GM12864 (cell line): ENCODE data around the gene PPP1CC.

Experiments used
- DNase-seq: peaks from one replicate; pipeline ENCODE4 v3.0.0-alpha.2; 2011; ENCODE audit warnings: low read depth
- H3K4me3 ChIP-seq: 2 replicates; pipeline ENCODE4 v1.5.1; 2011; ENCODE audit warnings: mild to moderate bottlenecking, low read depth, low read length, control low read depth
- TF ChIP-seq, protein P1 (sequence below): IDR thresholded peaks from 2 replicates; pipeline ENCODE4 v1.5.1; 2011; ENCODE audit warnings: low read depth, mild to moderate bottlenecking, moderate library complexity, low read length, control low read depth, inconsistent platforms; ENCODE audit errors: missing control alignments

Gene PPP1CC

GRCh38 chr12:110689281-110690126 is 53.2 kb downstream of the PPP1CC start:
- DNase-seq, result no peak
- TF ChIP-seq, protein P1, sequence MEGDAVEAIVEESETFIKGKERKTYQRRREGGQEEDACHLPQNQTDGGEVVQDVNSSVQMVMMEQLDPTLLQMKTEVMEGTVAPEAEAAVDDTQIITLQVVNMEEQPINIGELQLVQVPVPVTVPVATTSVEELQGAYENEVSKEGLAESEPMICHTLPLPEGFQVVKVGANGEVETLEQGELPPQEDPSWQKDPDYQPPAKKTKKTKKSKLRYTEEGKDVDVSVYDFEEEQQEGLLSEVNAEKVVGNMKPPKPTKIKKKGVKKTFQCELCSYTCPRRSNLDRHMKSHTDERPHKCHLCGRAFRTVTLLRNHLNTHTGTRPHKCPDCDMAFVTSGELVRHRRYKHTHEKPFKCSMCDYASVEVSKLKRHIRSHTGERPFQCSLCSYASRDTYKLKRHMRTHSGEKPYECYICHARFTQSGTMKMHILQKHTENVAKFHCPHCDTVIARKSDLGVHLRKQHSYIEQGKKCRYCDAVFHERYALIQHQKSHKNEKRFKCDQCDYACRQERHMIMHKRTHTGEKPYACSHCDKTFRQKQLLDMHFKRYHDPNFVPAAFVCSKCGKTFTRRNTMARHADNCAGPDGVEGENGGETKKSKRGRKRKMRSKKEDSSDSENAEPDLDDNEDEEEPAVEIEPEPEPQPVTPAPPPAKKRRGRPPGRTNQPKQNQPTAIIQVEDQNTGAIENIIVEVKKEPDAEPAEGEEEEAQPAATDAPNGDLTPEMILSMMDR, result no peak
- peak overlapping the region; percentile 86 for H3K4me3 ChIP-seq

DNA sequence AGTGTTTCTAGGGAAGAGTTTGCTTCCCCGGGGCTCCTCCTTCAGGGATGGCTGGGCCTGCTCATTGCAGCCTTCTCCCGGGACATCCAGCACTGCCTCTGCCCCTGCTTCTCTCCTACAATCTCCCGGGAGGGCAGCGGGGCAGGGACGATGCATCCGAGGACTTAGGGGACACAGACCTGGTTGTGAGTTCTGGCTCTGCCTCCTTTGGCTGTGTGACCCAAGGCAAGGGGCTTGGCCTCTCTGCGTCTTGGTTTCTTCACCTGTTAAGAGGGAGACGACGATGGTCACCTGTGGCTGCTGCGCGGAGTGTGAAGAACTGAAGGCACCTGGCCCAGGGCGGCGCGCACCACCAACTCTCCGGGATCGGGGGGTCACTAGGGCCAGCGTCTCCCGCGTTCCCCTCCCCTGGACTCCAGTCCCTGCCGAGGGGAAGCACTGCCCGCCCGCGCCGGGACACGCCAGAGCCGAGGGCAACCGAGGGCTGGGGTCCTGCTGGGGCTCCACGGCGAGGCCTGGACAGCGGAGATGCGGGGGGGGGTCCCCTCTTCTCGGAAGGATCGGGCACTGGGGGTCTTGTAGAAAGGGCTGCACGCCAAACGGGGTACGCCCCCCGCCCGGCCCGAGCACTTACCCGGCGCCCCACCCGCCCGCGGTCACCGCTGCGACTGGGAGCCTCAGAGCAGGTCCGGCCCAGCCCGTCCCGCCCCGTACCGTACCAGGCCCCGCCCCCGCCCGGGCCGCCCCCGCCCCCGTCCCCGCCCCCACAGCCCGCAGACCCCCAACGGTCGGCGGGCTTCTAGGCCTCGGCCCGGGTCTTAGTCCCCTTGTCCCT is 54.0 kb downstream of the PPP1CC start, which contains the start of gene HVCN1:
TSS of gene HVCN1 (minus strand) at position 670 of the 835 bp plus-strand sequence. CDS start 5,870 bp downstream, outside the sequence.
- DNase-seq, result no peak
- TF ChIP-seq, protein P1, result no peak
- H3K4me3 ChIP-seq, result peak within 1 kb of the TSS; percentile 86

DNA sequence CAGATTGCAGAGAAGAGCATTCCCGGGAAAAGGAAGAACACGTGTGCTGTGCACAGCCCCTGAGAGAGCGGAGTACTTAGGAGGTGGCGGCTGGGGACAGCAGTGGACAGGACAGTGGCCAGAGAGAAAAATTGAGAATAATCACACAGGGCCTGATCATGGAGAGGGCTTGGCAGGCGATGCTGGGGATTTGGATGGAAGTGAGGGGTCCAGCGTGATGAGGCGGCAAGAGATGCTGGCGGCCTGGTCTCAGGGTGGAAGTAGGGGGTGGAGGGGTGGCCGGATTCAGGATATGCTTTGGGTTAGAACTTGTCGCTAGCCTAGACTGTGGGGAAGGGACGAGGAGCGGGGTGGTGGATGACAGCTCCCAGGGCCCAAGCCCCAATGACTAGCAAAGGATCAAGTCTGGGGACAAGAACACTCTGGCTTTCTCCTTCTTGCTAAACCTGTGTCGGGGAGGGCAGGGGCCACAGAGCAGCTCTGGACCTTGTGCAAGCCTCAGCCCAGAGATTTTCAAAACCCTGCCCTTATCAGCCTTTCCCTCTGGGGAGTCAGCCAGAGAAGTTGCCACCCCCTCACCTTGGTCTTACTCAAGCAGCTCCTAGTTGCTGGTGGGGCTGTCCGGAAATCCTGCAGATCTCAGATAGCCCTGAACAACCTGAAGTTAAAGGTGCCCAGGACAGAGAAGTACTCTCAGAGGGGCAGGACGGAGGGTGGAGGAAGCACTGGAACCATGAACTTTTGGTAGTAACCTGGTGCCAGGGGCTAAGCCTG is 55.1 kb downstream of the PPP1CC start:
- no peak for DNase-seq

GRCh38 chr12:110686294-110686903 is 56.3 kb downstream of the PPP1CC start:
- peak overlapping the region; percentile 86 for H3K4me3 ChIP-seq
- no peak for DNase-seq
- TF ChIP-seq, protein P1, result no peak

More for the DNA sequence above, 55.1 kb downstream of the PPP1CC start:
- TF ChIP-seq, protein P1, result no peak
- peak overlapping the region; percentile 86 for H3K4me3 ChIP-seq

- H3K4me3 ChIP-seq, result no peak overlapping the region
- TF ChIP-seq, protein P1, result no peak
- no peak for DNase-seq
Measured at GRCh38 chr12:110684312-110684836, 58.3 kb downstream of the PPP1CC start.

DNA sequence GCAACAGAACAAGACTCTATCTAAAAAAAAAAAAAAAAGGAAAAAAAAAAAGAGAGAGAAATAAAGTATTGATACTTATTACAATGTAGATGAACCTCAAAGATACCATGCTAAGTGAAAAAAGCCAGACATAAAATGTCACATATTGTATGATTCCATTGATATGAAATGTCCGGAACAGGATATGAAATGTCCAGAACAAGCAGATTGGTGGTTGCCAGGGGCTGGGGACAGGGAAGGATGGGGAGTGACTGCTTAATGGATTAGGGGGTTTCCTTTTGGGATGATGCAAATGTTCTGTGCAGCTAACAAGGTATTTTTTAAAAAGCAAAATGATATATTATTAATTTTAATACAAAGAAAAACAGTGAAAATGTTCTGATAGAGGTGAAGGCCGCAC is 58.8 kb downstream of the PPP1CC start:
- TF ChIP-seq, protein P1, result no peak
- DNase-seq, result no peak
- H3K4me3 ChIP-seq, result no peak overlapping the region
